ENCODE data around the gene NPC1L1.

The NPC1L1 gene

DNA sequence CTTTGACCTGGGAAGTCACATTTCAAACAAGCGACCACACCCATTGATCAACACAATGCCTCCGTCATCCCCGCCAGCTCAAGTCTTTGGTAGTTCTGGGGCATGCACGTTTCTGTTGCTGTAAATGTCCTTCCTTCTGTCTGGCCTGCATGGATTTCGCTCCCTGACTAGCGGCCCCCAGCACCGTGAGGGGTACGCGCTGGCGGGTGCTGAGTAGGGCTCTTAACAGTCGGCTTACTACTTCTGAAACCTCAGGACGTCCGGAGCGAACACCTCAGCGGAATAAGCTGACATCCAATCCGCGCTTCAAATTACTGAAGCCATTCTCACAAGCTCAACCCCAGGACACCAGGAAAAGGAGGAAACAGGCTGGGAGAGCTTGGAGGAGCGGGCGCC, 51.2 kb downstream of the NPC1L1 start:
- Histone ChIP-seq H3K27me3 (ENCODE audit: insufficient read depth, low read length) (no peaks in the 10 kb centered on the region), H3K4me1 (ENCODE audit: insufficient read depth, low read length, severe bottlenecking) (peaks cover 30% of the 10 kb centered on the region), H3K9ac (ENCODE audit: low read length) (peak overlapping the region; percentile 74), H3K4me2 (ENCODE audit: low read length) (peak overlapping the region; percentile 80), H4K20me1 (ENCODE audit: insufficient read depth, low read length) (no peaks in the 10 kb centered on the region), H3F3A (ENCODE audit: insufficient read depth, low read length) (no peaks in the 10 kb centered on the region), H3K9me3 (ENCODE audit: low read length) (no peaks in the 10 kb centered on the region), H3K27ac (ENCODE audit: low read depth, low read length, poor library complexity, severe bottlenecking) (peak overlapping the region; percentile 87), H3K79me2 (ENCODE audit: insufficient read depth, low read length) (peaks cover 36% of the 10 kb centered on the region), H3K9me2 (ENCODE audit: low read depth, low read length) (no peaks in the 10 kb centered on the region), H2AFZ (ENCODE audit: low read length) (no peak overlapping the region), H3K36me3 (ENCODE audit: insufficient read depth, low read length) (peaks cover 27% of the 10 kb centered on the region), H3K4me3 (ENCODE audit: low read depth, low read length, poor library complexity, severe bottlenecking) (peak overlapping the region; percentile 75)
- TF ChIP-seq, protein P1, sequence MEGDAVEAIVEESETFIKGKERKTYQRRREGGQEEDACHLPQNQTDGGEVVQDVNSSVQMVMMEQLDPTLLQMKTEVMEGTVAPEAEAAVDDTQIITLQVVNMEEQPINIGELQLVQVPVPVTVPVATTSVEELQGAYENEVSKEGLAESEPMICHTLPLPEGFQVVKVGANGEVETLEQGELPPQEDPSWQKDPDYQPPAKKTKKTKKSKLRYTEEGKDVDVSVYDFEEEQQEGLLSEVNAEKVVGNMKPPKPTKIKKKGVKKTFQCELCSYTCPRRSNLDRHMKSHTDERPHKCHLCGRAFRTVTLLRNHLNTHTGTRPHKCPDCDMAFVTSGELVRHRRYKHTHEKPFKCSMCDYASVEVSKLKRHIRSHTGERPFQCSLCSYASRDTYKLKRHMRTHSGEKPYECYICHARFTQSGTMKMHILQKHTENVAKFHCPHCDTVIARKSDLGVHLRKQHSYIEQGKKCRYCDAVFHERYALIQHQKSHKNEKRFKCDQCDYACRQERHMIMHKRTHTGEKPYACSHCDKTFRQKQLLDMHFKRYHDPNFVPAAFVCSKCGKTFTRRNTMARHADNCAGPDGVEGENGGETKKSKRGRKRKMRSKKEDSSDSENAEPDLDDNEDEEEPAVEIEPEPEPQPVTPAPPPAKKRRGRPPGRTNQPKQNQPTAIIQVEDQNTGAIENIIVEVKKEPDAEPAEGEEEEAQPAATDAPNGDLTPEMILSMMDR (IDR thresholded peaks at IDR 0.05; ENCODE audit: low read length) = no peak
- no peak for TF ChIP-seq EZH2 (IDR thresholded peaks at IDR 0.05; ENCODE audit: borderline replicate concordance, low read length)

DNA sequence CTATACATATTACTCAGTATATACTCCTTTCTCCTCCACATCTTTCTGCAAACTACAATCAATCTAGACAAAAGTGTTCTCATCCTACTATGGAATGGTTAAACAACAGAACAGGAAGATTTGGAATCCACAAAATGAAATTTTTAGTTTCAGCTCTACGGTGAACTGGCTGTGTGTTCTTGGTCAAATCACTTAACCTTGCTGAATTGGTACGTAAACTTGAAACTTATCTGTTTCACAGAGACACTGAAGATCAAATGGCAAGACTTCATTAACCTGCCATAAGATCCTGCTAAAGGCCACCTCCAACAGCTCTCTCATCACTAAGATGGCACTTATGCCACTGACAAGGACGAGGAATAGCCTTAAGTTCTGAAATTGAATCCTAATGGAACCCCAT, 52.2 kb downstream of the NPC1L1 start:
- Histone ChIP-seq H3K27ac (ENCODE audit: low read depth, low read length, poor library complexity, severe bottlenecking) (no peak overlapping the region), H3K27me3 (ENCODE audit: insufficient read depth, low read length) (no peaks in the 10 kb centered on the region), H2AFZ (ENCODE audit: low read length) (no peak overlapping the region), H3K79me2 (ENCODE audit: insufficient read depth, low read length) (peaks cover 36% of the 10 kb centered on the region), H3K4me2 (ENCODE audit: low read length) (peak overlapping the region; percentile 80), H3K9ac (ENCODE audit: low read length) (peak overlapping the region; percentile 74), H3K36me3 (ENCODE audit: insufficient read depth, low read length) (peaks cover 37% of the 10 kb centered on the region), H3K4me1 (ENCODE audit: insufficient read depth, low read length, severe bottlenecking) (peaks cover 30% of the 10 kb centered on the region), H3K9me3 (ENCODE audit: low read length) (peaks cover 6% of the 10 kb centered on the region; the same call in 1 of the 2 replicates), H3F3A (ENCODE audit: insufficient read depth, low read length) (no peaks in the 10 kb centered on the region), H3K4me3 (ENCODE audit: low read depth, low read length, poor library complexity, severe bottlenecking) (peak overlapping the region; percentile 75), H3K9me2 (ENCODE audit: low read depth, low read length) (no peaks in the 10 kb centered on the region), H4K20me1 (ENCODE audit: insufficient read depth, low read length) (no peaks in the 10 kb centered on the region)
- TF ChIP-seq EZH2 (IDR thresholded peaks at IDR 0.05; ENCODE audit: borderline replicate concordance, low read length) = no peak
- TF ChIP-seq, protein P1 (IDR thresholded peaks at IDR 0.05; ENCODE audit: low read length) = no peak

DNA sequence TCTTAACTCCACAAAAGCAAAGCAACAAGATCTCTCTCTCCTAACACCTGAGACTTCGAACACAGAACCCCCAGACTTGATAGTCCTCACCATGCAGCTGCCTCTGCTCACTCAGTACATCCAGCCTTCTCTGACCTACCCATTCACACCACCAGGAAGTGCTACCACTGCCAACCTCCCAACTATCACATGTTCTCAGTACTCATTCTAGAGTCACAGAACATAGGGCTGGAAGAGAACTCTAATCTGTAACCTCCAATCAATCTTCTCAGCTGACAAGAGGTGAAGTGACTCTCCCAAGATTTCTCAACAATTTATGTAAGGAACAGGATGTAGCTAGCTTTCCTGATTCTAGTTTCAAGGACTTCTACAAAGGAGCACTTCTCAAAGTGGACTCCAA, 54.4 kb downstream of the NPC1L1 start:
- H3K79me2 ChIP-seq (ENCODE audit: insufficient read depth, low read length) = peaks cover 36% of the 10 kb centered on the region
- H3K27me3 ChIP-seq (ENCODE audit: insufficient read depth, low read length) = no peaks in the 10 kb centered on the region
- H3F3A ChIP-seq (ENCODE audit: insufficient read depth, low read length) = no peaks in the 10 kb centered on the region
- TF ChIP-seq EZH2 (IDR thresholded peaks at IDR 0.05; ENCODE audit: borderline replicate concordance, low read length) = no peak
- TF ChIP-seq, protein P1 (IDR thresholded peaks at IDR 0.05; ENCODE audit: low read length) = no peak
- H3K9ac ChIP-seq (ENCODE audit: low read length) = no peak overlapping the region
- no peaks in the 10 kb centered on the region for H4K20me1 ChIP-seq (ENCODE audit: insufficient read depth, low read length)
- H3K4me3 ChIP-seq (ENCODE audit: low read depth, low read length, poor library complexity, severe bottlenecking) = no peak overlapping the region
- no peak overlapping the region for H2AFZ ChIP-seq (ENCODE audit: low read length)
- peaks cover 60% of the 10 kb centered on the region for H3K36me3 ChIP-seq (ENCODE audit: insufficient read depth, low read length)
- no peak overlapping the region for H3K27ac ChIP-seq (ENCODE audit: low read depth, low read length, poor library complexity, severe bottlenecking)
- peaks cover 30% of the 10 kb centered on the region for H3K4me1 ChIP-seq (ENCODE audit: insufficient read depth, low read length, severe bottlenecking)
- H3K9me3 ChIP-seq (ENCODE audit: low read length) = peaks cover 24% of the 10 kb centered on the region
- H3K4me2 ChIP-seq (ENCODE audit: low read length) = no peak overlapping the region; the same call in 1 of the 2 replicates
- no peaks in the 10 kb centered on the region for H3K9me2 ChIP-seq (ENCODE audit: low read depth, low read length)

All from OCI-LY1 (cell line).